PFSK-1 (cell line): ENCODE data around the gene NECTIN1.

Source experiments
- FOXP2 ChIP-seq: optimal IDR thresholded peaks from 2 replicates; pipeline ENCODE3; 2011; ENCODE audit warnings: borderline replicate concordance, control low read depth, inconsistent platforms; ENCODE audit not compliant: insufficient read depth; ENCODE audit errors: extremely low read length, extremely low read depth
- POLR2AphosphoS5 ChIP-seq: IDR thresholded peaks from 2 replicates; pipeline ENCODE4 v1.6.1; 2012; ENCODE audit warnings: low read depth, mild to moderate bottlenecking, control low read depth, low read length, moderate library complexity
- REST ChIP-seq, 2 experiments: IDR thresholded peaks; 2 replicates each; pipeline versions ENCODE4 v1.6.1 to v1.8.0; 2011 to 2012; ENCODE audit warnings: low read depth in 2 of 2, low read length in 2 of 2, control low read depth in 1 of 2, inconsistent platforms in 1 of 2, mild to moderate bottlenecking in 1 of 2, moderate library complexity in 1 of 2; ENCODE audit not compliant: insufficient read depth in 1 of 2
- SIN3A ChIP-seq: IDR thresholded peaks from 2 replicates; pipeline ENCODE4 v1.6.1; 2012; ENCODE audit warnings: mild to moderate bottlenecking, low read length, moderate library complexity, borderline replicate concordance; ENCODE audit not compliant: insufficient read depth
- TAF1 ChIP-seq: IDR thresholded peaks from 2 replicates; pipeline ENCODE4 v1.6.1; 2012; ENCODE audit warnings: low read length, control low read depth, borderline replicate concordance; ENCODE audit not compliant: insufficient read depth

The NECTIN1 gene

DNA sequence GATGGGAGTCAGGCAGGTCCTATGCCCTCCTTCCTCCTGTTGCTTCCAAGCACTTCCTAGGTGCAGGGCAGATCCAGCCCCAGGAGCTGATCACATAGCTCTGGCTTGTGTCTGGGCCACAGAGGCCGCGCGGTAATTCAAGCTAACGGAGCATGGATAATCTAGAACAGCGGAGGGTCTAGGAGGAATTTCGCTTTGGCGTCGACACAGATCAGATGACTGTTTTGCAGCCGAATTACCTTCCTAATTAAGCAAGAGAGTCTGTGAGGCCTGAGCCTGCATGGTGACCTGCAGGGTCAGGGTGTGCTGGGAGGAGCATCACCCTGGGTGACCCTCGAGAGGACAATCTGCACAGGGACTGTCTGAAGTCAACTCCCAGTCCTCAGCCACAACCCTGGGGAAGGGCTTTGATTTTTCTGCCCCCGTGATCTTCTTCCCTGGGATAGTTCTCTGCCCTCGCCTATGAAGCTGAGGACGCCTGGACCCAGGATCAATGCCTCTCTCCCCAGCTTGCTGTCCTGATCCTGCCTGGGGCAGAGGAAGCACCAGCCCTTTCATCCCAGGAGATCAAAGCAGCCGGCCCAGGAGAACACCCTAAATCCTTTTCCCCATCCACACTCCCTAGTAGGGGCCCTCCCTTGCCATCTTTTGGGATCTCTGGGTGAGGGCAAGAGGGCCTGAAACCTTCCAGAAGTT is 11.0 kb downstream of the NECTIN1 start:
- TF ChIP-seq REST (IDR thresholded peaks at IDR 0.05; ENCODE audit: insufficient read depth in 1 of 2, low read depth in 2 of 2, low read length in 2 of 2) (no peak), TAF1 (no peak), POLR2AphosphoS5 (no peak), SIN3A (no peak), FOXP2 (no peak)

DNA sequence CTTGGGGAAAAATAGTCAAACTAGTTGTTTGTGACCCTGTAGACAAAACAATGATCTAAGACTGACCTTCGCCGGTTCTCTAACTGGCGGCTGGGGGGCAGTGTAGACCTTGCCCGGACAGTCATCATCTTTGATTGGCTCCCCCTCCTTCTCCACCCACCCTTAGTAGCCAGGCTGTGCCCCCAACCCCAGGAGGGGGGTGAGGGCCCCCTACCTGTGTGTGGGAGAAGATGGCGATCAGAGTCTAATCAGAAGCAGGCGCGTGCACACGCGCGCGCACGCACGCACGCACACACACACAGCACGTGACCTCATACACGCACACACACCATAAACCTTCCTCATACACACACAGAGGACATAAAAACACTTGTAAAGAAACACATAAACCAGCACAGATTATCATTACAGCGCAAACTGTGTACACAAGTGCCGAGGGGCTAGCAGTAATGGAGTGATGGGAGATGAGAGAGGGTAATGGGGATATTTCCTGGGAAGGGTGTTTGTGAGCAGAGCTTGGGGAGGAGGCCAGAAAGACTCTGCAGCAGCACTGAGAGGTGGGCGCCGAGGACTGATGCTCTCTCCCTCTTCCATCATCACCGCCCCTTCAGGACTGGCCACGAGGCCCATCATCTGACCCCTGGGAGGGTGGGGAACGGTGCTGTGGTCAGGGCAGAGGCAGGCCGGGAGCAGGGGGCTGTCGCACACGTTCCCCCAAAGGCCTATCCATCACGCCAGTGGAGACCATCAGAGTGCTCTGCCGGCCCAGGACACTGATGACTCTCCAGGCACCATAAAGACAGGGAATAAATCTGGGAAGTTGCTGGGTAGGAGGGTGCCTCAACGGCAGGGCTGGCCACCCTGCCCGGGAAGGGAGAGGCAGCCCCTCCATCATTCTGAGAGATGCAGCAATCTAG is 12.2 kb downstream of the NECTIN1 start:
- TF ChIP-seq FOXP2, result no peak
- no peak for TF ChIP-seq TAF1
- no peak for TF ChIP-seq POLR2AphosphoS5

GRCh38 chr11:119714590-119714989 is 14.4 kb downstream of the NECTIN1 start:
- no peak for TF ChIP-seq FOXP2
- no peak for TF ChIP-seq POLR2AphosphoS5
- TF ChIP-seq REST (IDR thresholded peaks at IDR 0.05; ENCODE audit: insufficient read depth in 1 of 2, low read depth in 2 of 2, low read length in 2 of 2), result no peak
- no peak for TF ChIP-seq TAF1
- no peak for TF ChIP-seq SIN3A

GRCh38 chr11:119714189-119714588 is 14.8 kb downstream of the NECTIN1 start:
- TF ChIP-seq SIN3A (no peak), TAF1 (no peak), POLR2AphosphoS5 (no peak), REST (IDR thresholded peaks at IDR 0.05; ENCODE audit: insufficient read depth in 1 of 2, low read depth in 2 of 2, low read length in 2 of 2) (no peak), FOXP2 (no peak)

- TF ChIP-seq REST (IDR thresholded peaks at IDR 0.05; ENCODE audit: insufficient read depth in 1 of 2, low read depth in 2 of 2, low read length in 2 of 2), result no peak
- TF ChIP-seq POLR2AphosphoS5, result no peak
- TF ChIP-seq TAF1, result no peak
- TF ChIP-seq SIN3A, result no peak
- TF ChIP-seq FOXP2, result no peak
These were observed 15.5 kb downstream of the NECTIN1 start for GRCh38 chr11:119713359-119714040.
